Liver (tissue), 9 donors: ENCODE measurements around the gene GRID1. TPM values are rescaled to one million over a fixed set of nuclear protein-coding genes. Genes with fewer than 3 reads are reported as not detected.

Source experiments
- DNase-seq: peaks from one replicate; pipeline ENCODE4 v3.0.0-alpha.2; 2017; ENCODE audit warnings: low spot score
- H3K27ac ChIP-seq, 2 donors: one replicate each; pipeline ENCODE4 v1.7.0; 2013; ENCODE audit warnings: inconsistent platforms in 2 of 2, low read length in 2 of 2, control low read depth in 1 of 2, low read depth in 1 of 2, mild to moderate bottlenecking in 1 of 2
- H3K27me3 ChIP-seq, 4 donors: one replicate each; pipeline versions ENCODE4 v1.6.1 to v1.7.0; 2013; ENCODE audit warnings: low read length in 3 of 4, inconsistent platforms in 1 of 4, mild to moderate bottlenecking in 1 of 4, moderate library complexity in 1 of 4; ENCODE audit not compliant: control insufficient read depth in 4 of 4, insufficient read depth in 4 of 4
- H3K36me3 ChIP-seq, 4 donors: one replicate each; pipeline versions ENCODE4 v1.6.1 to v1.7.0; 2013; ENCODE audit warnings: low read length in 3 of 4, mild to moderate bottlenecking in 3 of 4, low read depth in 1 of 4, moderate library complexity in 1 of 4; ENCODE audit not compliant: control insufficient read depth in 4 of 4, insufficient read depth in 3 of 4
- H3K4me1 ChIP-seq, 4 donors: one replicate each; pipeline versions ENCODE4 v1.6.1 to v1.7.0; 2013; ENCODE audit warnings: low read length in 3 of 4, mild to moderate bottlenecking in 3 of 4, moderate library complexity in 1 of 4; ENCODE audit not compliant: control insufficient read depth in 4 of 4, insufficient read depth in 4 of 4
- H3K4me3 ChIP-seq, 3 donors: one replicate each; pipeline versions ENCODE4 v1.6.1 to v1.7.0; 2013; ENCODE audit warnings: low read length in 3 of 3, control low read depth in 1 of 3, low read depth in 1 of 3, mild to moderate bottlenecking in 1 of 3
- H3K9ac ChIP-seq, 2 donors: one replicate each; pipeline ENCODE4 v1.7.0; 2013; ENCODE audit warnings: low read length in 2 of 2, mild to moderate bottlenecking in 2 of 2, moderate library complexity in 2 of 2, control low read depth in 1 of 2, low read depth in 1 of 2
- H3K9me3 ChIP-seq, 4 donors: one replicate each; pipeline versions ENCODE4 v1.6.1 to v1.7.0; 2013; ENCODE audit warnings: low read length in 3 of 4; ENCODE audit not compliant: control insufficient read depth in 4 of 4
- EGR1 ChIP-seq, 2 donors: IDR thresholded peaks; 2 replicates each; pipeline ENCODE4 v1.6.1; 2016 to 2018; ENCODE audit warnings: antibody characterized with exemption in 2 of 2, low read depth in 2 of 2
- FOXA1 ChIP-seq: IDR thresholded peaks from 2 replicates; pipeline ENCODE4 v1.6.1; 2016; ENCODE audit warnings: antibody characterized with exemption
- FOXA2 ChIP-seq: IDR thresholded peaks from 2 replicates; pipeline ENCODE4 v1.6.1; 2016; ENCODE audit warnings: antibody characterized with exemption
- GABPA ChIP-seq, 2 donors: IDR thresholded peaks in 1 of 2; conservative IDR thresholded peaks in 1 of 2; 2 replicates each; pipeline ENCODE4 v1.6.1; 2016; ENCODE audit warnings: antibody characterized with exemption in 2 of 2, mild to moderate bottlenecking in 1 of 2, moderate library complexity in 1 of 2
- HNF4A ChIP-seq, 2 donors: conservative IDR thresholded peaks; 2 replicates each; pipeline ENCODE4 v1.6.1; 2016; ENCODE audit warnings: antibody characterized with exemption in 2 of 2, mild to moderate bottlenecking in 2 of 2
- HNF4G ChIP-seq: IDR thresholded peaks from 2 replicates; pipeline ENCODE4 v1.6.1; 2016; ENCODE audit warnings: antibody characterized with exemption
- JUND ChIP-seq, 2 donors: IDR thresholded peaks; 2 replicates each; pipeline ENCODE4 v1.6.1; 2016; ENCODE audit warnings: antibody characterized with exemption in 2 of 2
- NR2F2 ChIP-seq: IDR thresholded peaks from 2 replicates; pipeline ENCODE4 v1.6.1; 2016; ENCODE audit warnings: antibody characterized with exemption
- RAD21 ChIP-seq, 2 donors: IDR thresholded peaks; 2 replicates each; pipeline ENCODE4 v1.6.1; 2016; ENCODE audit warnings: antibody characterized with exemption in 2 of 2, mild to moderate bottlenecking in 2 of 2
- RXRA ChIP-seq, 2 donors: IDR thresholded peaks; 2 replicates each; pipeline ENCODE4 v1.6.1; 2017 to 2018; ENCODE audit warnings: antibody characterized with exemption in 2 of 2, mild to moderate bottlenecking in 1 of 2
- SP1 ChIP-seq: IDR thresholded peaks from 2 replicates; pipeline ENCODE4 v1.6.1; 2018; ENCODE audit warnings: antibody characterized with exemption, mild to moderate bottlenecking
- TAF1 ChIP-seq: conservative IDR thresholded peaks from 2 replicates; pipeline ENCODE4 v1.6.1; 2016; ENCODE audit warnings: antibody characterized with exemption, mild to moderate bottlenecking
- YY1 ChIP-seq: IDR thresholded peaks from 2 replicates; pipeline ENCODE4 v1.6.1; 2016; ENCODE audit warnings: antibody characterized with exemption, mild to moderate bottlenecking
- WGBS: extraction: QIAGEN DNeasy Blood & Tissue Kit; methylation state at CpG from one replicate; pipeline ENCODE4 v1.1.7; 2013; 5-methylcytosine and 5-hydroxymethylcytosine counted together
- polyA plus RNA-seq, 2 donors: library from polyadenylated mRNA; stranded (reverse) in 1 of 2; unstranded in 1 of 2; fragments of 200-250 nt in 1 of 2; fragments of >200 nt in 1 of 2; fragmentation: Nextera tagmentation in 1 of 2; extraction: Ambion mirVana in 1 of 2; gene quantifications; one replicate each; pipeline versions ENCODE4 v1.2.1 to v1.2.3, GENCODE V29; 2013 to 2015
- total RNA-seq, 2 donors: library from RNA; depleted of rRNA; stranded (reverse); fragments of >200 nt; gene quantifications; one replicate each; pipeline ENCODE4 v1.2.3, GENCODE V29; 2014
- TF ChIP-seq, protein P1 (sequence below): IDR thresholded peaks from 2 replicates; pipeline ENCODE4 v1.6.1; 2016; ENCODE audit warnings: antibody characterized with exemption, mild to moderate bottlenecking
- TF ChIP-seq, protein P2 (sequence below): IDR thresholded peaks from 2 replicates; pipeline ENCODE4 v1.6.1; 2016; ENCODE audit warnings: antibody characterized with exemption
- TF ChIP-seq, protein P3 (sequence below): fragments of 150-350 bp; IDR thresholded peaks from 2 replicates; pipeline ENCODE4 v1.5.1; 2017; ENCODE audit warnings: improper control_type of control experiment, low read depth, low read length; ENCODE audit not compliant: missing input control
- TF ChIP-seq, protein P4 (sequence below): IDR thresholded peaks from 2 replicates; pipeline ENCODE4 v1.6.1; 2016; ENCODE audit warnings: antibody characterized with exemption
- donor health status: healthy.
- donor health status: healthy.
- donor health status: healthy.
- donor health status: healthy.
- donor health status: healthy.

Gene GRID1
- total and polyA plus RNA-seq, 4 donors, result 0.09 to 0.17 (median 0.14) TPM; not detected in 1

DNA sequence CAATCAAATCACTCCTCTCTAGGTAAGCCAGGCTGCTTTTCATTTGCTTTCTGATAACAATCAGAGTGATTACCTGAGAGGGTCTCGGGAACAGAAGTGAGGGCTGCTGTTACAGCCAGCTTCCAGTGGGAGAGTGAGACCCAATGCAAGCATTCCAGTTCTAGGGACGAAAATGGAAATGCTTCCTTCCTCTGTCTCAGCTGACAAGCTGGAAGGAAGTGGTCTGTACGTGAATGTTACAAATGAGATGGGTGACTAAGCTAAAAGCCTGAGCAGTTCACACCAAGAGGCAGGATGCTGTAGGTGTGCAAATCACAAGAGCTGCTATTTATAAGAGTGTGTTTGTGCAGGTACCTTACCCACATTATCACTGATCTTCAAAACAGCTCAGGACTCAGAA is 772.4 kb downstream of the GRID1 start (continued):
- no peak for TF ChIP-seq HNF4A (conservative IDR thresholded peaks at IDR 0.05)
- TF ChIP-seq GABPA (IDR thresholded peaks at IDR 0.05 in 1 of 2, conservative IDR thresholded peaks at IDR 0.05 in 1 of 2), result no peak
- no peak for TF ChIP-seq JUND (IDR thresholded peaks at IDR 0.05)

DNA sequence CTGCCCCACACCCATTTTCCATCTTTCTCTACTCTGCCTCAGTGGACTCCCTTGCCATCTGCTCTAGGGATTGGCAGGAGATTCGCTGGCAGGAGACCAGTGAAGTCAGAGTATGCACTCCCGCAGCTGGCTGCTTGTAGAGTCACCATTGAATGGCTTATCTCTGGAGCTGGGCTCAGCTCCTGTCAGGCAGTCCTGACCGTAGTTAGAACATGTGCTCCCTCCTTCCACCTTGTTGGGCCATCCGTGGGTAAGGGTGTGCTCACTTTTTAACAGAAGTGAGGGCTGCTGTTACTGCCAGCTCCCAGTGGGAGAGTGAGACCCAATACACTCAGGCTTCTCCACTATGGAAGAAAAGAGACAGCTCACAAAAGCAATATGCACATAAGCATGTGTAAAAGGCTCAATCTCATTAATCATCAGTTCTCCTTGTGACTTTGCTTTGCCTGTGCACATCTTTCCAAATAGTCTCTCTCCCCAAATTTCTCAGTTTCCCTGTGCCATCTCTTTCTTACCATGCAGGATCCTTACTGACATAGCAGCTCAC is 773.3 kb downstream of the GRID1 start:
- no peaks in the 10 kb centered on the region for H3K4me1 ChIP-seq
- no peak overlapping the region for H3K4me3 ChIP-seq
- H3K9ac ChIP-seq, result no peak overlapping the region
- TF ChIP-seq FOXA1, result no peak
- no peak for TF ChIP-seq HNF4A (conservative IDR thresholded peaks at IDR 0.05)
- TF ChIP-seq FOXA2, result no peak
- no peak for TF ChIP-seq SP1
- TF ChIP-seq RAD21 (IDR thresholded peaks at IDR 0.05), result no peak
- TF ChIP-seq, protein P1, sequence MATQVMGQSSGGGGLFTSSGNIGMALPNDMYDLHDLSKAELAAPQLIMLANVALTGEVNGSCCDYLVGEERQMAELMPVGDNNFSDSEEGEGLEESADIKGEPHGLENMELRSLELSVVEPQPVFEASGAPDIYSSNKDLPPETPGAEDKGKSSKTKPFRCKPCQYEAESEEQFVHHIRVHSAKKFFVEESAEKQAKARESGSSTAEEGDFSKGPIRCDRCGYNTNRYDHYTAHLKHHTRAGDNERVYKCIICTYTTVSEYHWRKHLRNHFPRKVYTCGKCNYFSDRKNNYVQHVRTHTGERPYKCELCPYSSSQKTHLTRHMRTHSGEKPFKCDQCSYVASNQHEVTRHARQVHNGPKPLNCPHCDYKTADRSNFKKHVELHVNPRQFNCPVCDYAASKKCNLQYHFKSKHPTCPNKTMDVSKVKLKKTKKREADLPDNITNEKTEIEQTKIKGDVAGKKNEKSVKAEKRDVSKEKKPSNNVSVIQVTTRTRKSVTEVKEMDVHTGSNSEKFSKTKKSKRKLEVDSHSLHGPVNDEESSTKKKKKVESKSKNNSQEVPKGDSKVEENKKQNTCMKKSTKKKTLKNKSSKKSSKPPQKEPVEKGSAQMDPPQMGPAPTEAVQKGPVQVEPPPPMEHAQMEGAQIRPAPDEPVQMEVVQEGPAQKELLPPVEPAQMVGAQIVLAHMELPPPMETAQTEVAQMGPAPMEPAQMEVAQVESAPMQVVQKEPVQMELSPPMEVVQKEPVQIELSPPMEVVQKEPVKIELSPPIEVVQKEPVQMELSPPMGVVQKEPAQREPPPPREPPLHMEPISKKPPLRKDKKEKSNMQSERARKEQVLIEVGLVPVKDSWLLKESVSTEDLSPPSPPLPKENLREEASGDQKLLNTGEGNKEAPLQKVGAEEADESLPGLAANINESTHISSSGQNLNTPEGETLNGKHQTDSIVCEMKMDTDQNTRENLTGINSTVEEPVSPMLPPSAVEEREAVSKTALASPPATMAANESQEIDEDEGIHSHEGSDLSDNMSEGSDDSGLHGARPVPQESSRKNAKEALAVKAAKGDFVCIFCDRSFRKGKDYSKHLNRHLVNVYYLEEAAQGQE, result no peak
- no peak for TF ChIP-seq NR2F2
- no peak for TF ChIP-seq EGR1 (IDR thresholded peaks at IDR 0.05; ENCODE audit: low read depth in 2 of 2)
- TF ChIP-seq, protein P2, sequence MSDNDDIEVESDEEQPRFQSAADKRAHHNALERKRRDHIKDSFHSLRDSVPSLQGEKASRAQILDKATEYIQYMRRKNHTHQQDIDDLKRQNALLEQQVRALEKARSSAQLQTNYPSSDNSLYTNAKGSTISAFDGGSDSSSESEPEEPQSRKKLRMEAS, result no peak
- TF ChIP-seq GABPA (IDR thresholded peaks at IDR 0.05 in 1 of 2, conservative IDR thresholded peaks at IDR 0.05 in 1 of 2), result no peak
- TF ChIP-seq, protein P3, sequence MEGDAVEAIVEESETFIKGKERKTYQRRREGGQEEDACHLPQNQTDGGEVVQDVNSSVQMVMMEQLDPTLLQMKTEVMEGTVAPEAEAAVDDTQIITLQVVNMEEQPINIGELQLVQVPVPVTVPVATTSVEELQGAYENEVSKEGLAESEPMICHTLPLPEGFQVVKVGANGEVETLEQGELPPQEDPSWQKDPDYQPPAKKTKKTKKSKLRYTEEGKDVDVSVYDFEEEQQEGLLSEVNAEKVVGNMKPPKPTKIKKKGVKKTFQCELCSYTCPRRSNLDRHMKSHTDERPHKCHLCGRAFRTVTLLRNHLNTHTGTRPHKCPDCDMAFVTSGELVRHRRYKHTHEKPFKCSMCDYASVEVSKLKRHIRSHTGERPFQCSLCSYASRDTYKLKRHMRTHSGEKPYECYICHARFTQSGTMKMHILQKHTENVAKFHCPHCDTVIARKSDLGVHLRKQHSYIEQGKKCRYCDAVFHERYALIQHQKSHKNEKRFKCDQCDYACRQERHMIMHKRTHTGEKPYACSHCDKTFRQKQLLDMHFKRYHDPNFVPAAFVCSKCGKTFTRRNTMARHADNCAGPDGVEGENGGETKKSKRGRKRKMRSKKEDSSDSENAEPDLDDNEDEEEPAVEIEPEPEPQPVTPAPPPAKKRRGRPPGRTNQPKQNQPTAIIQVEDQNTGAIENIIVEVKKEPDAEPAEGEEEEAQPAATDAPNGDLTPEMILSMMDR, result no peak
- TF ChIP-seq HNF4G, result no peak
- TF ChIP-seq RXRA (IDR thresholded peaks at IDR 0.05), result no peak
- TF ChIP-seq TAF1, result no peak
- TF ChIP-seq, protein P4, sequence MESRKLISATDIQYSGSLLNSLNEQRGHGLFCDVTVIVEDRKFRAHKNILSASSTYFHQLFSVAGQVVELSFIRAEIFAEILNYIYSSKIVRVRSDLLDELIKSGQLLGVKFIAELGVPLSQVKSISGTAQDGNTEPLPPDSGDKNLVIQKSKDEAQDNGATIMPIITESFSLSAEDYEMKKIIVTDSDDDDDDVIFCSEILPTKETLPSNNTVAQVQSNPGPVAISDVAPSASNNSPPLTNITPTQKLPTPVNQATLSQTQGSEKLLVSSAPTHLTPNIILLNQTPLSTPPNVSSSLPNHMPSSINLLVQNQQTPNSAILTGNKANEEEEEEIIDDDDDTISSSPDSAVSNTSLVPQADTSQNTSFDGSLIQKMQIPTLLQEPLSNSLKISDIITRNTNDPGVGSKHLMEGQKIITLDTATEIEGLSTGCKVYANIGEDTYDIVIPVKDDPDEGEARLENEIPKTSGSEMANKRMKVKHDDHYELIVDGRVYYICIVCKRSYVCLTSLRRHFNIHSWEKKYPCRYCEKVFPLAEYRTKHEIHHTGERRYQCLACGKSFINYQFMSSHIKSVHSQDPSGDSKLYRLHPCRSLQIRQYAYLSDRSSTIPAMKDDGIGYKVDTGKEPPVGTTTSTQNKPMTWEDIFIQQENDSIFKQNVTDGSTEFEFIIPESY, result no peak
- TF ChIP-seq YY1, result no peak
- H3K27ac ChIP-seq, result no peak overlapping the region
- H3K9me3 ChIP-seq, result no peaks in the 10 kb centered on the region
- H3K27me3 ChIP-seq, result no peaks in the 10 kb centered on the region
- no peaks in the 10 kb centered on the region for H3K36me3 ChIP-seq
- no peak for DNase-seq
- WGBS, result 46% methylated on average over 4 of the region's 4 CpGs
